Upper lobe of left lung (tissue), 4 donors: Measurements from ENCODE around the gene CRYBG2.
"Not testable (repeated sequence)": the region's sequence is repeated elsewhere in the genome, so short reads cannot be mapped to it uniquely, and the experiment has no call there.

Experiments
- CTCF ChIP-seq, 6 experiments: fragments of 450-650 bp in 4 of 6; fragments of 200-600 bp in 2 of 6; sonication (generic) in 2 of 6; IDR thresholded peaks; one replicate each; pipeline ENCODE4 v1.5.1; 2016 to 2019; ENCODE audit warnings: antibody characterized with exemption in 6 of 6
- EP300 ChIP-seq, 4 donors: sonication (generic); formaldehyde crosslinking; IDR thresholded peaks; one replicate each; pipeline ENCODE4 v1.5.1; 2017; ENCODE audit warnings: antibody characterized with exemption in 4 of 4, control low read depth in 2 of 4
- POLR2A ChIP-seq, 4 donors: fragments of 450-650 bp; IDR thresholded peaks; one replicate each; pipeline ENCODE4 v1.5.1; 2016 to 2017; ENCODE audit warnings: antibody characterized with exemption in 4 of 4, mild to moderate bottlenecking in 2 of 4
- POLR2AphosphoS5 ChIP-seq, 2 donors: sonication (generic); formaldehyde crosslinking; IDR thresholded peaks; one replicate each; pipeline ENCODE4 v1.5.1; 2017; ENCODE audit warnings: antibody characterized with exemption in 2 of 2

- not testable (repeated sequence) for TF ChIP-seq POLR2A, CTCF, POLR2AphosphoS5, EP300 (IDR thresholded peaks at IDR 0.05)
Measured at GRCh38 chr1:26374361-26374760, 20.4 kb upstream of the CRYBG2 start.
